GM21526 (cell line): ENCODE data around the gene OPN4.

Source experiments
- ATAC-seq: cut with Tn5 transposase; IDR thresholded peaks from one replicate; pipeline ENCODE4 v1.9.1; 2021; ENCODE audit warnings: moderate library complexity; ENCODE audit not compliant: unreplicated experiment, low FRiP score

The OPN4 gene

DNA sequence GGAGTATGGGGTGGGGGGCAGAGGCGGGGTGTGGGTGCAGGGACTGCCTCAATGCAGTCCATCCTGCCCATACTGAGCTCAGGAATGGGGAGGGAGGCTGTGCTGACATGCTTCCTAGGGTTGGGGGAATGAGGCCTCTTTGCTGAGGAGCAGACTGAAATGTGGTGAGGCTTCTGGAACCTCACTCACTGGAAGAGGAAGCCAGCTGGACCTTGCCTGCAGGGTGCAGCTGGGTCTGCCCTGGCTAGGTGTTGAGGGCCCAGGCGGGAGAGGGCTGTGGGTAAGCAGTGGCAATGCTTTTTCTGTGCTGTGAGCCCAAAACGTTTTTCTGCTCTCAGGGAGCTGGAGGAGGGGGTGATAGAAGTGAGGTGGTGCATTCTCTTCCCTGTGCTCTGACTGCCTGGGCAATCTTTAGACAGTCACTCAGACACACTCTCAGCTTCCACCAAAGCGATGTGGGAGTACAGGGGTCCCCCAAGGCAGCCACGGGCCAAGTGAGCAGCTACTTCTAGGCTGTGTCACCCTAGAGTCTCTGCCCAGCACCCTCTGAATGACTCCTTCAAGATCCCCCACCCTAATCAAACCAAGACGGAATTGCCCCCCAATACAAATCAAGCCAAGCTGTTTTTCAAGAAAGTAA lies 60.9 kb downstream of the OPN4 start:
- no peak for ATAC-seq

DNA sequence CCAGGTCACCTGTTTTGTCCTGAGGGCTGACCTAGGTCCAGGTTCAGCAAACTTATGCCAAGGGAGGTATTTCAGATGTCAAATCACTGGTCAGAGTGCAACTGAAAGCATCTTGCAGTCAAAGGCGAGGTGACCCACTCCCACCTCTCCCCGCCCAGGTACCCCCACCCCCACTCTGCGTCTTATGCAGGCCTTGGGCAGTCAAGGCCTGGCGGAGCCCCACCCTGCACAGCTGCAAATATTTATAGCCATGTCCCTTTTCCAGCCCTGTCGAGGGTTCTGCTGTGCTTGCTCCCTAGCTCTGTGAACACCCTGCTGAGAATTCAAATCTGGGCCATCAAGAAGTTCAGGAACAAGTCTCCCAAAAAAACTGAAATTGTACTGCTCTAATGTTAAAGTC lies 61.5 kb downstream of the OPN4 start:
- no peak for ATAC-seq
